ENCODE data around the gene MREG. TPM values are rescaled to one million over a fixed set of nuclear protein-coding genes. Genes with fewer than 3 reads are reported as not detected.

Gene MREG
- total RNA-seq, 3 donors from 2014 or later (not counting 1 experiment from before 2014, with no cell fraction given): 4.0 to 9.8 (median 6.8) TPM

DNA sequence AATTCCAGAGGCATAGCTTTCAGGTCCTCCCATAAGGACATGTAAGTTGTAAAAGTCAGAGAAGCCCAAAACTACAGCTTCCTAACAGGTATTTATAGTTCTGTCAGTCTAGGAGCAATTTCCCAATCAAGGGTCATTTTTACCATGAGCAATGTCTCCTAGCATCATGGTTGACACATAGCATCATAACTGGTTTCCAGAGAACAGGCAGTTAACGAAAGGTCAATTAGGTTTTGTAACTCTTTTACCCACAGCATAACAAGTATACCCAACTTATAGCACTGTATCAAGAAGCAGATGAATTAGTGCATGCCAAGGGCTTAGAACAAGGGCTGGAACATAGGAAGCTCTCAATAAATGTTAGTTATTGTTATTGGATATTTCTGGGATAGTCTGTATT lies 110.1 kb downstream of the MREG start:
- ATAC-seq: no peak
- Histone ChIP-seq H3K36me3 (ENCODE audit: control insufficient read depth, insufficient read depth, low read length) (no peaks in the 10 kb centered on the region), H3K4me3 (ENCODE audit: low read length) (no peak overlapping the region), H3K4me1 (ENCODE audit: control insufficient read depth, insufficient read depth, low read length) (no peaks in the 10 kb centered on the region), H3K9me3 (ENCODE audit: control insufficient read depth, insufficient read depth, low read length) (no peaks in the 10 kb centered on the region), H3K27me3 (ENCODE audit: control insufficient read depth, insufficient read depth, low read length) (peaks cover 3% of the 10 kb centered on the region), H3K27ac (ENCODE audit: low read length) (no peak overlapping the region)
- Mint-ChIP-seq H3K27ac (no peak overlapping the region), H3K27me3 (ENCODE audit: low read depth in 2 of 2) (peaks cover 16 to 49% of the 10 kb centered on the region in 2 donors), H3K9me3 (no peaks in the 10 kb centered on the region), H3K4me1 (peaks cover 5% of the 10 kb centered on the region in 2 donors), H3K36me3 (no peaks in the 10 kb centered on the region), H3K4me3 (no peak overlapping the region)
- no peak for DNase-seq
- WGBS (ENCODE audit: insufficient coverage): 62% methylated on average over 1 of the region's 1 CpG
- intact Hi-C loops (cut with micrococcal nuclease): no loop called here
- no peak for TF ChIP-seq CTCF (IDR thresholded peaks at IDR 0.05)

- intact Hi-C loops (cut with micrococcal nuclease): no loop called here
- no peaks in the 10 kb centered on the region for H3K36me3 Mint-ChIP-seq
- no peak overlapping the region for H3K27ac Mint-ChIP-seq
- no peaks in the 10 kb centered on the region for H3K9me3 ChIP-seq (ENCODE audit: control insufficient read depth, insufficient read depth, low read length)
- H3K4me3 Mint-ChIP-seq: no peak overlapping the region
- peaks cover 5% of the 10 kb centered on the region in 2 donors for H3K4me1 Mint-ChIP-seq
- peaks cover 3% of the 10 kb centered on the region for H3K27me3 ChIP-seq (ENCODE audit: control insufficient read depth, insufficient read depth, low read length)
- H3K27ac ChIP-seq (ENCODE audit: low read length): no peak overlapping the region
- no peaks in the 10 kb centered on the region for H3K36me3 ChIP-seq (ENCODE audit: control insufficient read depth, insufficient read depth, low read length)
- ATAC-seq (no peak), DNase-seq (no peak)
- H3K4me3 ChIP-seq (ENCODE audit: low read length): no peak overlapping the region
- H3K9me3 Mint-ChIP-seq: no peaks in the 10 kb centered on the region
- WGBS (ENCODE audit: insufficient coverage): 63% methylated on average over 3 of the region's 3 CpGs
- peaks cover 15 to 45% of the 10 kb centered on the region in 2 donors for H3K27me3 Mint-ChIP-seq (ENCODE audit: low read depth in 2 of 2)
- no peak for TF ChIP-seq CTCF (IDR thresholded peaks at IDR 0.05)
- H3K4me1 ChIP-seq (ENCODE audit: control insufficient read depth, insufficient read depth, low read length): no peaks in the 10 kb centered on the region
These were observed 111.6 kb downstream of the MREG start for GRCh38 chr2:215901796-215902195.

DNA sequence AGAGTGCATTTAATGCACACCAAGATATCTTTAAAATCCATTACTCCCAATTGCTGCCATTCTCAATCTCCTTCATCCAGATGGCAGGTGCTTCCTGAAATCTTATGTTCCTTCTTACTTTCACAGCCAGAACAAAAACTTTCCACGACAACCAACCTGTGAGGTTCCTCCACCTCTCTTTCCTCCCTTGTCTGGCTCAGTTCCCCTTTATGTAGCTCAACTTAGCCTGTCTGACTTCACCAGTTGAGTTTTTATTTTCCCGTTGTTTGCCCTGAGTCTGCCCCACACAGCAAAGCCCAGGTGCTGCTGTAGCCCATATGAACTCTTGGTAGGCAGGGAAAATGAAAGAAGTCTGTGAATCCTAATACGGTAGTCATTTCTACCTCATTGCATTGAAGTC lies 112.5 kb downstream of the MREG start:
- Histone ChIP-seq H3K4me3 (ENCODE audit: low read length) (no peak overlapping the region), H3K36me3 (ENCODE audit: control insufficient read depth, insufficient read depth, low read length) (no peaks in the 10 kb centered on the region), H3K27ac (ENCODE audit: low read length) (no peak overlapping the region), H3K9me3 (ENCODE audit: control insufficient read depth, insufficient read depth, low read length) (no peaks in the 10 kb centered on the region), H3K4me1 (ENCODE audit: control insufficient read depth, insufficient read depth, low read length) (no peaks in the 10 kb centered on the region), H3K27me3 (ENCODE audit: control insufficient read depth, insufficient read depth, low read length) (peaks cover 3% of the 10 kb centered on the region)
- Mint-ChIP-seq H3K36me3 (no peaks in the 10 kb centered on the region), H3K4me3 (no peak overlapping the region), H3K27me3 (ENCODE audit: low read depth in 2 of 2) (peaks cover 15 to 45% of the 10 kb centered on the region in 2 donors), H3K9me3 (no peaks in the 10 kb centered on the region), H3K27ac (no peak overlapping the region), H3K4me1 (peaks cover 5% of the 10 kb centered on the region in 2 donors)
- TF ChIP-seq CTCF (IDR thresholded peaks at IDR 0.05): no peak
- ATAC-seq: no peak
- 20% methylated on average over 3 of the region's 3 CpGs for WGBS (ENCODE audit: insufficient coverage)
- intact Hi-C loops (cut with micrococcal nuclease): no loop called here
- DNase-seq: no peak

- TF ChIP-seq CTCF (IDR thresholded peaks at IDR 0.05): no peak
- ATAC-seq (peak in 1 of 3 donors; percentile 7), DNase-seq (no peak)
- H3K4me3 Mint-ChIP-seq: no peak overlapping the region
- WGBS (ENCODE audit: insufficient coverage): 82% methylated on average over 4 of the region's 4 CpGs
- H3K9me3 Mint-ChIP-seq: no peaks in the 10 kb centered on the region
- H3K27ac ChIP-seq (ENCODE audit: low read length): no peak overlapping the region
- H3K27me3 Mint-ChIP-seq (ENCODE audit: low read depth in 2 of 2): peaks cover 15 to 46% of the 10 kb centered on the region in 2 donors
- H3K4me1 ChIP-seq (ENCODE audit: control insufficient read depth, insufficient read depth, low read length): no peaks in the 10 kb centered on the region
- H3K4me1 Mint-ChIP-seq: peaks cover 5% of the 10 kb centered on the region in 2 donors
- H3K36me3 Mint-ChIP-seq: no peaks in the 10 kb centered on the region
- H3K27me3 ChIP-seq (ENCODE audit: control insufficient read depth, insufficient read depth, low read length): no peaks in the 10 kb centered on the region
- no peaks in the 10 kb centered on the region for H3K9me3 ChIP-seq (ENCODE audit: control insufficient read depth, insufficient read depth, low read length)
- no peak overlapping the region for H3K27ac Mint-ChIP-seq
- intact Hi-C loops (cut with micrococcal nuclease): no loop called here
- no peaks in the 10 kb centered on the region for H3K36me3 ChIP-seq (ENCODE audit: control insufficient read depth, insufficient read depth, low read length)
- no peak overlapping the region for H3K4me3 ChIP-seq (ENCODE audit: low read length)
These were observed 113.1 kb downstream of the MREG start for GRCh38 chr2:215900203-215900611.
